LHCN-M2 (cell line): Measurements from ENCODE around the gene TMEM17. TPM values are rescaled to one million over a fixed set of nuclear protein-coding genes. Genes with fewer than 3 reads are reported as not detected.

Experiments
- DNase-seq: peaks from one replicate; pipeline ENCODE4 v3.0.0-alpha.2; 2012; ENCODE audit warnings: low read depth
- total RNA-seq: library from RNA; depleted of rRNA; stranded (reverse); fragments of >200 nt; gene quantifications from 2 replicates; pipeline ENCODE4 v1.2.3, GENCODE V29; 2014

The TMEM17 gene
- total RNA-seq, 1 experiment from 2014 or later: 2.5 TPM

- DNase-seq: peak; percentile 69
Observed at GRCh38 chr2:62511636-62512035, 5.6 kb upstream of the TMEM17 start.

- DNase-seq: no peak
Observed at GRCh38 chr2:62506421-62506750, 391 bp upstream of the TMEM17 start.

GRCh38 chr2:62505109-62505749, 766 bp downstream of the TMEM17 start:
- DNase-seq: no peak

- DNase-seq: no peak
Observed at GRCh38 chr2:62504657-62505056, 1.3 kb downstream of the TMEM17 start.

GRCh38 chr2:62501794-62502500, 4.0 kb downstream of the TMEM17 start:
- DNase-seq: peak; percentile 55

GRCh38 chr2:62501069-62501468, 4.9 kb downstream of the TMEM17 start:
- DNase-seq: no peak

GRCh38 chr2:62499430-62500060, 6.5 kb downstream of the TMEM17 start:
- DNase-seq: no peak

GRCh38 chr2:62498739-62499138, 7.3 kb downstream of the TMEM17 start:
- no peak for DNase-seq

- no peak for DNase-seq
Observed at GRCh38 chr2:62495761-62496160, 10.2 kb downstream of the TMEM17 start.

GRCh38 chr2:62492048-62492447, 13.9 kb downstream of the TMEM17 start:
- DNase-seq: no peak

GRCh38 chr2:62489702-62490101, 16.3 kb downstream of the TMEM17 start:
- no peak for DNase-seq

- no peak for DNase-seq
Observed at GRCh38 chr2:62489162-62489561, 16.8 kb downstream of the TMEM17 start.

- DNase-seq: no peak
Observed at GRCh38 chr2:62486439-62486765, 19.6 kb downstream of the TMEM17 start.

GRCh38 chr2:62485761-62486438, 20.1 kb downstream of the TMEM17 start:
- no peak for DNase-seq

GRCh38 chr2:62482558-62483352, 23.2 kb downstream of the TMEM17 start:
- no peak for DNase-seq

- DNase-seq: no peak
Observed at GRCh38 chr2:62479917-62480316, 26.1 kb downstream of the TMEM17 start.

- peak; percentile 61 for DNase-seq
Observed at GRCh38 chr2:62478093-62478580, 27.9 kb downstream of the TMEM17 start.

- no peak for DNase-seq
Observed at GRCh38 chr2:62477573-62477972, 28.4 kb downstream of the TMEM17 start.

GRCh38 chr2:62475172-62476011, 30.6 kb downstream of the TMEM17 start:
- peak; percentile 88 for DNase-seq

- no peak for DNase-seq
Observed at GRCh38 chr2:62474176-62474575, 31.8 kb downstream of the TMEM17 start.
